Measurements from ENCODE around the gene GADD45GIP1.
"Not testable (repeated sequence)": the region's sequence is repeated elsewhere in the genome, so short reads cannot be mapped to it uniquely, and the experiment has no call there.

Gene GADD45GIP1

GRCh38 chr19:12953138-12953798 lies 3.8 kb downstream of the GADD45GIP1 start:
- no peak overlapping the region for H3K9ac ChIP-seq (ENCODE audit: low read length)
- H3K36me3 ChIP-seq (ENCODE audit: control insufficient read depth, insufficient read depth, low read length): peaks cover 25% of the 10 kb centered on the region
- H3K4me3 ChIP-seq (ENCODE audit: low read length): no peak overlapping the region
- no peaks in the 10 kb centered on the region for H3K4me1 ChIP-seq (ENCODE audit: control insufficient read depth, insufficient read depth, low read length)
- H3K27ac ChIP-seq (ENCODE audit: low read depth, low read length): no peak overlapping the region
- H3K27me3 ChIP-seq (ENCODE audit: control insufficient read depth, insufficient read depth, low read length): no peaks in the 10 kb centered on the region

- H3K36me3 ChIP-seq (ENCODE audit: control insufficient read depth, insufficient read depth, low read length): peaks cover 30% of the 10 kb centered on the region
These were observed 4.4 kb downstream of the GADD45GIP1 start for GRCh38 chr19:12952488-12953137.

GRCh38 chr19:12952050-12952449 lies 5.0 kb downstream of the GADD45GIP1 start:
- H3K4me3 ChIP-seq (ENCODE audit: low read length); H3K27ac ChIP-seq (ENCODE audit: low read depth, low read length); H3K27me3 ChIP-seq (ENCODE audit: control insufficient read depth, insufficient read depth, low read length); H3K4me1 ChIP-seq (ENCODE audit: control insufficient read depth, insufficient read depth, low read length); H3K9ac ChIP-seq (ENCODE audit: low read length): not testable (repeated sequence)
- peaks cover 32% of the 10 kb centered on the region for H3K36me3 ChIP-seq (ENCODE audit: control insufficient read depth, insufficient read depth, low read length)

More at GRCh38 chr19:12952488-12953137, 4.4 kb downstream of the GADD45GIP1 start:
- H3K4me1 ChIP-seq (ENCODE audit: control insufficient read depth, insufficient read depth, low read length): no peaks in the 10 kb centered on the region
- no peaks in the 10 kb centered on the region for H3K27me3 ChIP-seq (ENCODE audit: control insufficient read depth, insufficient read depth, low read length)
- no peak overlapping the region for H3K27ac ChIP-seq (ENCODE audit: low read depth, low read length)
- no peak overlapping the region for H3K4me3 ChIP-seq (ENCODE audit: low read length)
- no peak overlapping the region for H3K9ac ChIP-seq (ENCODE audit: low read length)

- H3K4me1 ChIP-seq (ENCODE audit: control insufficient read depth, insufficient read depth, low read length): peaks cover 8% of the 10 kb centered on the region
- H3K27ac ChIP-seq (ENCODE audit: low read depth, low read length): no peak overlapping the region
- H3K36me3 ChIP-seq (ENCODE audit: control insufficient read depth, insufficient read depth, low read length): peaks cover 32% of the 10 kb centered on the region
- H3K27me3 ChIP-seq (ENCODE audit: control insufficient read depth, insufficient read depth, low read length): no peaks in the 10 kb centered on the region
- H3K9ac ChIP-seq (ENCODE audit: low read length): no peak overlapping the region
- no peak overlapping the region for H3K4me3 ChIP-seq (ENCODE audit: low read length)
These were observed 7.4 kb downstream of the GADD45GIP1 start for GRCh38 chr19:12949363-12950283.

GRCh38 chr19:12948612-12949362 lies 8.2 kb downstream of the GADD45GIP1 start:
- H3K4me1 ChIP-seq (ENCODE audit: control insufficient read depth, insufficient read depth, low read length): peaks cover 8% of the 10 kb centered on the region

GRCh38 chr19:12947702-12948611 lies 9.1 kb downstream of the GADD45GIP1 start:
- no peak overlapping the region for H3K4me3 ChIP-seq (ENCODE audit: low read length)
- peaks cover 34% of the 10 kb centered on the region for H3K36me3 ChIP-seq (ENCODE audit: control insufficient read depth, insufficient read depth, low read length)
- H3K27ac ChIP-seq (ENCODE audit: low read depth, low read length): no peak overlapping the region
- no peak overlapping the region for H3K9ac ChIP-seq (ENCODE audit: low read length)
- H3K4me1 ChIP-seq (ENCODE audit: control insufficient read depth, insufficient read depth, low read length): peaks cover 11% of the 10 kb centered on the region
- no peaks in the 10 kb centered on the region for H3K27me3 ChIP-seq (ENCODE audit: control insufficient read depth, insufficient read depth, low read length)

More at GRCh38 chr19:12948612-12949362, 8.2 kb downstream of the GADD45GIP1 start:
- Histone ChIP-seq H3K9ac (ENCODE audit: low read length) (no peak overlapping the region), H3K36me3 (ENCODE audit: control insufficient read depth, insufficient read depth, low read length) (peaks cover 33% of the 10 kb centered on the region), H3K4me3 (ENCODE audit: low read length) (no peak overlapping the region), H3K27ac (ENCODE audit: low read depth, low read length) (no peak overlapping the region), H3K27me3 (ENCODE audit: control insufficient read depth, insufficient read depth, low read length) (no peaks in the 10 kb centered on the region)

GRCh38 chr19:12946731-12947496 lies 10.1 kb downstream of the GADD45GIP1 start:
- Histone ChIP-seq H3K27ac (ENCODE audit: low read depth, low read length) (peak overlapping the region; percentile 84), H3K36me3 (ENCODE audit: control insufficient read depth, insufficient read depth, low read length) (peaks cover 41% of the 10 kb centered on the region), H3K27me3 (ENCODE audit: control insufficient read depth, insufficient read depth, low read length) (no peaks in the 10 kb centered on the region), H3K4me1 (ENCODE audit: control insufficient read depth, insufficient read depth, low read length) (peaks cover 11% of the 10 kb centered on the region), H3K9ac (ENCODE audit: low read length) (no peak overlapping the region), H3K4me3 (ENCODE audit: low read length) (peak overlapping the region; percentile 81)

- Histone ChIP-seq H3K4me1 (ENCODE audit: control insufficient read depth, insufficient read depth, low read length) (peaks cover 11% of the 10 kb centered on the region), H3K36me3 (ENCODE audit: control insufficient read depth, insufficient read depth, low read length) (peaks cover 40% of the 10 kb centered on the region), H3K9ac (ENCODE audit: low read length) (peak overlapping the region; percentile 38), H3K4me3 (ENCODE audit: low read length) (peak overlapping the region; percentile 81), H3K27ac (ENCODE audit: low read depth, low read length) (peak overlapping the region; percentile 84), H3K27me3 (ENCODE audit: control insufficient read depth, insufficient read depth, low read length) (no peaks in the 10 kb centered on the region)
These were observed 10.8 kb downstream of the GADD45GIP1 start for GRCh38 chr19:12946092-12946721.

GRCh38 chr19:12945479-12946091 lies 11.4 kb downstream of the GADD45GIP1 start, which contains the start of gene RAD23A:
Gene RAD23A, plus strand, starts transcription at chr19:12945862. Its CDS starts 87 bp downstream, at chr19:12945949.
- Histone ChIP-seq H3K36me3 (ENCODE audit: control insufficient read depth, insufficient read depth, low read length) (peaks cover 44% of the 10 kb centered on the region), H3K27me3 (ENCODE audit: control insufficient read depth, insufficient read depth, low read length) (no peaks in the 10 kb centered on the region), H3K4me1 (ENCODE audit: control insufficient read depth, insufficient read depth, low read length) (peaks cover 11% of the 10 kb centered on the region), H3K9ac (ENCODE audit: low read length) (peak within 1 kb of the TSS; percentile 38), H3K27ac (ENCODE audit: low read depth, low read length) (peak within 1 kb of the TSS; percentile 84), H3K4me3 (ENCODE audit: low read length) (peak within 1 kb of the TSS; percentile 81)

- no peak overlapping the region for H3K27ac ChIP-seq (ENCODE audit: low read depth, low read length)
- peaks cover 43% of the 10 kb centered on the region for H3K36me3 ChIP-seq (ENCODE audit: control insufficient read depth, insufficient read depth, low read length)
- H3K9ac ChIP-seq (ENCODE audit: low read length): no peak overlapping the region
- H3K4me1 ChIP-seq (ENCODE audit: control insufficient read depth, insufficient read depth, low read length): peaks cover 20% of the 10 kb centered on the region
- no peak overlapping the region for H3K4me3 ChIP-seq (ENCODE audit: low read length)
- no peaks in the 10 kb centered on the region for H3K27me3 ChIP-seq (ENCODE audit: control insufficient read depth, insufficient read depth, low read length)
These were observed 12.8 kb downstream of the GADD45GIP1 start for GRCh38 chr19:12944104-12944674.
